Skeletal muscle tissue (tissue), 4 donors: ENCODE data around the gene TCF21. TPM values are rescaled to one million over a fixed set of nuclear protein-coding genes. Genes with fewer than 3 reads are reported as not detected.

Experiments used
- H3K27ac ChIP-seq: one replicate; pipeline ENCODE4 v1.7.0; 2013; ENCODE audit warnings: mild to moderate bottlenecking, low read depth, low read length, inconsistent platforms
- H3K27me3 ChIP-seq, 3 donors: one replicate each; pipeline ENCODE4 v1.7.0; 2013; ENCODE audit warnings: low read length in 3 of 3; ENCODE audit not compliant: control insufficient read depth in 3 of 3, insufficient read depth in 3 of 3
- H3K36me3 ChIP-seq, 3 donors: one replicate each; pipeline ENCODE4 v1.7.0; 2013; ENCODE audit warnings: low read length in 3 of 3; ENCODE audit not compliant: control insufficient read depth in 3 of 3, insufficient read depth in 3 of 3
- H3K4me1 ChIP-seq, 3 donors: one replicate each; pipeline ENCODE4 v1.7.0; 2013; ENCODE audit warnings: low read length in 3 of 3, mild to moderate bottlenecking in 3 of 3; ENCODE audit not compliant: control insufficient read depth in 3 of 3, insufficient read depth in 3 of 3
- H3K4me3 ChIP-seq, 3 donors: one replicate each; pipeline ENCODE4 v1.7.0; 2013; ENCODE audit warnings: low read length in 3 of 3
- H3K9ac ChIP-seq, 3 donors: one replicate each; pipeline ENCODE4 v1.7.0; 2013; ENCODE audit warnings: low read length in 3 of 3, mild to moderate bottlenecking in 3 of 3, moderate library complexity in 2 of 3, low read depth in 1 of 3
- H3K9me3 ChIP-seq, 3 donors: one replicate each; pipeline ENCODE4 v1.7.0; 2013; ENCODE audit warnings: low read length in 3 of 3; ENCODE audit not compliant: control insufficient read depth in 3 of 3
- total RNA-seq: library from RNA; depleted of rRNA; stranded (reverse); fragments of >200 nt; gene quantifications from one replicate; pipeline ENCODE4 v1.2.3, GENCODE V29; 2014
- donor health status: Osteomylitis.

TCF21 gene
- total RNA-seq, 1 donor from 2014 or later = not detected

DNA sequence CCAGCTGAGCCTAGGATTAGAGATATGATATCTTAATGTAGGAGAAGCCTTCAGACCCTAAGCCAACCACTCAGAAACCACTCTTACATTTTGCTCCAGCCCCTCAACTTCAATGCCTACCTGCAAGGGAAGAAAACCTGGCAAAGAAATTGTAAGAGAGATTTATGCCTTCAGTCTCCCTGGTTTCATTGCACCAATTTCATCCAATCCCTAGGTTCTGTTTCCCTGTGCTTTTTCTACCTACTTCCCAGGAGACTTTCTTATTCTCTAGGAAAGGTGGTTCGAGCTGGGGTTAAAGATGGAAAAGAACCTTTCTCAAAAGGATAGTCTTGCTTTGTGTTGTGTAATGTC lies 1.1 kb upstream of the TCF21 start:
- Histone ChIP-seq H3K4me3 (no peak overlapping the region), H3K9ac (no peak overlapping the region), H3K9me3 (no peaks in the 10 kb centered on the region), H3K36me3 (no peaks in the 10 kb centered on the region), H3K27ac (no peak overlapping the region), H3K4me1 (peaks cover 4 to 15% (median 10%) of the 10 kb centered on the region in 3 donors), H3K27me3 (peaks cover 29 to 45% (median 41%) of the 10 kb centered on the region in 3 donors)

DNA sequence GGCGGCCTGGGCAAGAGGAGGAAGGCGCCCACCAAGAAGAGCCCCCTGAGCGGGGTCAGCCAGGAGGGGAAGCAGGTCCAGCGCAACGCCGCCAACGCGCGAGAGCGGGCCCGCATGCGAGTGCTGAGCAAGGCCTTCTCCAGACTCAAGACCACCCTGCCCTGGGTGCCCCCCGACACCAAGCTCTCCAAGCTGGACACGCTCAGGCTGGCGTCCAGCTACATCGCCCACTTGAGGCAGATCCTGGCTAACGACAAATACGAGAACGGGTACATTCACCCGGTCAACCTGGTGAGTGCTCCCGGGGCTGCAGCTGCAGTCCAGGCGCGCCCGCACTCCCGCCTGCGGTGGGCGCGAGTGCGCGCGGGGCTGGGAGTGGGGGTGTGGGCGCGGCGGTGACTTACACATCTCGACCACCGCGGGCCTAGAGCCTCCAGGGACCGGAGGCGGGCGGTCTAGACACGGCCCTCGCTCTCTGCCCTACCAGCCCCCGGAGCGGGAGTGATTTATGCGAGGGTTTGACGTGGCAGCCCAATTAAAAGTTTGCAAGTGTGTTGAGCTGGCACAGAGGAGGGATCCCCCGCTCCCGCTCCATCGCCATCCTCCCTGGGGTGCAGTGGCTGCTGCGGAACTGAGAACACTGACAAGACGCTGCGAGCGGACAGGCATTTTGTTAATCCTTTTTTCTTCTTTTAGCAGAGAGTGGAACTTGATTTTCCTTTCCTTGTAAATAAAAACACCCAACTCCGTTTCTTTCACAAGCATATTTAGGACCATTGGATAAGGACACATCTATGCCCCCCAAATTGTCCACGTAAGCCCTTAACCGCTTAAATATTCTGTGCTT lies 867 bp downstream of the TCF21 start:
- Histone ChIP-seq H3K27me3 (peaks cover 48 to 62% (median 59%) of the 10 kb centered on the region in 3 donors), H3K36me3 (no peaks in the 10 kb centered on the region), H3K9me3 (no peaks in the 10 kb centered on the region), H3K27ac (no peak overlapping the region), H3K4me3 (peak overlapping the region; percentile 23 to 68 (median 50)), H3K4me1 (peaks cover 4 to 15% (median 10%) of the 10 kb centered on the region in 3 donors), H3K9ac (no peak overlapping the region)

DNA sequence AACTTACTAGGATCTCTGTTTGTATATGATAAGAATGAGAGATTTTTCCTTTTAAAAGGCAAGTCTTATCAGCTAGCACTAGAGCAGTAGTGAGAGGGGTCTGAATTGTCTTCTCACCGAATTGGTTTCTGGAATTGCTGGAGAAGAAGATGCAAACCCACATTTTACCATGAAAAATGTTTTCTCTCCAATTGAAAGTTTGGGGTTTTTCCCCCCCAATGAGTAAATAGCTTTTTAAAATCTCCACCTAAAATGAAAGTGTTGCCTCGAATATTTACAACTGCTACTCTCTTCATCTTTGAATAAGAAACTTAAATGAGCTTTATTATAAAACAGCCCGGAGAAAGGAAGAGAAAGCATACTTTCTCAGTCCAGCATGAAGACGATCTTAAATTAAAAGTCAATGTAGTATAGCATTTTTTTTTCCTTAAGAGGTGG lies 1.8 kb downstream of the TCF21 start:
- peak overlapping the region; percentile 68 to 79 (median 73) for H3K4me3 ChIP-seq
- no peaks in the 10 kb centered on the region for H3K36me3 ChIP-seq
- H3K4me1 ChIP-seq = peaks cover 8 to 15% (median 12%) of the 10 kb centered on the region in 3 donors
- H3K27ac ChIP-seq = no peak overlapping the region
- no peaks in the 10 kb centered on the region for H3K9me3 ChIP-seq
- peaks cover 58 to 64% (median 62%) of the 10 kb centered on the region in 3 donors for H3K27me3 ChIP-seq
- H3K9ac ChIP-seq = peak overlapping the region in 1 of 3 donors; percentile 65

DNA sequence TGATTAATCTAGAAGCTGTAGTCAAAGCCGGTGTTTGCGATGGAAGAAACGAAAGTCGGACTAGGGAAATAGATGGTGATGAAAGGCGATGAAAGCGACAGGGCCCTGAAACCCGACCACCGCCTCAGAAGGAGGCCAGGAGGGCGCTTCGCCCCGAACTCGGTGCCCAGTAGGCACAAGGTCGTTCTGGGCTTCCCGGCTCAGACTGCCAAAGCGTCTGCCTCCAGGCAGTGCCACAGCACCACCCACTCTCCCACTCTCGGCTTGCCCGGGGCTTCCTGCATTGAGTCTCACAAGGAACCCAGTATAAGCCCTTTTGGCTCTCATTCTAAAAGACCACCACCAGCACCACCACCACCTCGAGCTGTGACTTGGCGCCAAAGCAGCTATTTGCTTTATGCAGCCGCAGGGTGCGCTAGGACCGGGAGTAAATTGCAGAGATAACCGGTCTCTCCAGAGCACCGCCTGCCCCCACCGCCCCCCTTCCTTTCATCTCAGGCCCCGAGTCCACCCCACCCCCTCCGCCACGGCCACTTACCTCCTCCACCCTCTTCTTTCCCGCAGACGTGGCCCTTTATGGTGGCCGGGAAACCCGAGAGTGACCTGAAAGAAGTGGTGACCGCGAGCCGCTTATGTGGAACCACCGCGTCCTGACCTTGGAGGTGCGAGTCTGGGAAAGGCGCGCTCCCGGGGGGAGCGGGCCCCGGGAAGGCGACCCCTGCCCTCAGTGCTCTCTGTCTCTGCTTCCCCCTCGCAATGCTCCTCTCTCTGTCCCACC lies 2.4 kb downstream of the TCF21 start:
- Histone ChIP-seq H3K4me1 (peaks cover 11 to 19% (median 15%) of the 10 kb centered on the region in 3 donors), H3K4me3 (peak overlapping the region; percentile 68 to 79 (median 73)), H3K27ac (no peak overlapping the region), H3K9ac (peak overlapping the region; percentile 46 to 65 (median 51)), H3K27me3 (peaks cover 64 to 70% (median 68%) of the 10 kb centered on the region in 3 donors), H3K36me3 (no peaks in the 10 kb centered on the region), H3K9me3 (no peaks in the 10 kb centered on the region)

DNA sequence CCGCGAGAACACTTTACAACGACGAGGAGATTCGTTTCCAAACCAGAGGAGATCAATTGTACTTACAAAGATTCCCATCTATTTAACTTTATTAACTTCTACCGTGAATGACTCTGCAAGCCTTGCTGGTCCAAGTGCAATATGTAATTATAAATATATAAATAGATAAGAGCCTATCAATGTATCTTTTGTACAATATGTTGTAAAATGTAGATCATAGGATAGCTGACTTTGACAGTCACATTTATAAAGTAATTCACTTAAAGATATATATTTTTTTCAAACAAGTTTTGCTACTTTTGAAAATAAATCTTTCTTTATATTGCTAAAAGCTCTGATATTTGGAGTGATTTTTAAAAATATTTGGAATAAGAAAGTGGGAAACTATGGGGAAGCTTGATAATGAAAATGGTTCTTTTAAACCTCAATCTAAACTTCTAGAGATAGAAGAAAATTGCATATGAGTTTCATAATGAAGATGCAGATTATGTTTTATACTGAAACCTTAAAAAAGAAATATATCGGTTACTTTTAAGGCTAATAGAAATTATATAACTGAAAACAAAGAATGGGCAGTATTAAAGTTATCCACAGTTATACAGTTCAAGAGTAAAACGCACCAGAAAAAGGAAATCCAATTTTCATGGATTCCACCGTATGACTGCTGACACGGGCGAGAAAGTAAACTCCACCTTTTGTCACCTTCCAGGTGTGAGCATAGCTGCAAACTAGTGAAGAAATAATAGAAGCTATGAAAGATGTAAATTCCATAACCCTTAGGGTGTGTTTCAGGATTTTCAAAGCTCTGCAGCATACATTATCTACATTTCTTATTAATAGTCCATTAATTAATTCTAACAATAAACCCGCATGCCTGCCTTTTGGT lies 3.3 kb downstream of the TCF21 start:
- Histone ChIP-seq H3K27ac (no peak overlapping the region), H3K9me3 (no peaks in the 10 kb centered on the region), H3K27me3 (peaks cover 65 to 76% (median 73%) of the 10 kb centered on the region in 3 donors), H3K4me1 (peaks cover 11 to 19% (median 15%) of the 10 kb centered on the region in 3 donors), H3K9ac (no peak overlapping the region), H3K36me3 (no peaks in the 10 kb centered on the region), H3K4me3 (peak overlapping the region; percentile 68 to 79 (median 73))

DNA sequence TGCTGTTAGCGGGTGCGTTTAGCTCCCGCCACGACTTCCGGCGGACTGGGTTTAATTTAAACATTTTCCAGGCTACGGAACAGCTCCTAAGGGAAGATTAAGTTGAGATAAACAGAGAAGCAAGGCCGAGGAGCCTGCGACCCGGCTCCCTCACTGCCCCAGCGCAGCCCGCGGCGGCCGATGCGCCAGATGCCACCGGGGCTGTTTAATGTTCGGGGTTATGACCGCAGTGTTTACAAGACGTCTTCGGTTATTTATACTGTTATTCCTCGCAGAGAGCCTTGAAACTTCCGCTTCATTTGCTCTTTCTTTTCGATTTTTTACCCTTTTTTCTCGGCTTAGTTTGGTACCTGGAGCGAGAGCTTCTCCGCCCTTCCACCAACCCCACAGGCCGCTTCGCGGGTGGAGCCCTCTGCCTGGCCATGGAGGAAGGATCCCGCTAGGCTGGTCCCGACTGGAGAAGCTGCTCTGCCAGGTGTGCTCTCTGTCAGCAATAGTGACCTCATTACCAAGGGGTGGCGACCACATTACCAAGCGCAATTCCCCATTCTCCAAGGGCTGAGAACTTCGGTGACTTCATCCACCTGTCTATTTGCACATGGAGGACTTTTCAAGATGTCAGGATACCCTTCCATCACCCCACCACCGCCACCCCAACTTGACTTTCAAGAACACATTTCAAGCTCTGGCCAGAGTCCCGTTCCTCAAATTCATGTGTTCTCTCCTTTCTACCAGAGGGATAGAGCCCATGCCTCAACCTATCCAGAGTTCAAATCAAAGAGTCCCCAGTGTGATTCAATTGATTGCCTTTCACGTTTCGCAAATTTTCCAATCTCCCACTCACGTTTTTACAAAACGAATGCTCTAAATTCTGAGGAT lies 4.1 kb downstream of the TCF21 start:
- peaks cover 65 to 76% (median 75%) of the 10 kb centered on the region in 3 donors for H3K27me3 ChIP-seq
- no peak overlapping the region for H3K4me3 ChIP-seq

DNA sequence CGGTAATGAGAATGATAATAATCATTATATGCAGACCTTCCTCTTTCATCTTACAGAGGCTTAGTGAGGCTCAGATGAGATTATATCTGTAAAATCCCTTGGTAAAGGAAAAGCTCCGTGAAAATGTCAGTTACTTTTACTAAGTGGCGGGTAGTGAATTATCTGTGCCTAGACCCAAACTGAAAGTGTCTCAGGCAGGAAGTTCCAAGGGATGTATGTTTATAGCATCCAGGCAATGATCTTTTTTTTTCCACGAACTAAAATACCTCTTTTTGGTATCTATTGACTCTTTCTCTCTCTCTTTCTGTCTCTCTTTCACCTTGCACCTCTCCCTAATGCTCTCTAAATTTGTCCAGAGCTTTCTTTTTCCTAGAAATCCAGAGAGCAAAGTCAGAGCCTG lies 5.0 kb downstream of the TCF21 start:
- Histone ChIP-seq H3K9ac (no peak overlapping the region), H3K27ac (no peak overlapping the region)

More for the DNA sequence above, 4.1 kb downstream of the TCF21 start:
- Histone ChIP-seq H3K4me1 (peaks cover 11 to 19% (median 15%) of the 10 kb centered on the region in 3 donors), H3K9ac (no peak overlapping the region), H3K27ac (no peak overlapping the region), H3K9me3 (no peaks in the 10 kb centered on the region), H3K36me3 (no peaks in the 10 kb centered on the region)

DNA sequence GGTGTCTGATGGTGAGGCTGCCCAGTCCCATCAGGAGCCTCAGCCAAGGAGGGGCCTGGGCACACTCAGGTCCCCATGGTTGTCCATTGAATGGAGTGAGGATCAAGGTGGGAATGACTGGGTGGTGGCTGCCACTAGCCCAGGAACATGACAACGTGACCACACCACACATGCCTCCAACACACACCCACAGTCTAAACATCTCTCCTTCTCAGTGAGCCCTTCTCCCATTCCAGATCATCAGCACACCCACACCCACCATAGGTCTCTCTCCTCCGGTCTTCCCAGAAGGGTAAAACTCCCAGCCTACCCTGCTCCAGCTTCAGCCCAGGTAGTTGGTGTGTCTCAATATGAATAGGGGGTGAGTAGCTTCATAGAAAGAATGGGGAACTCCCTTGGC lies 5.5 kb downstream of the TCF21 start:
- H3K9me3 ChIP-seq = no peaks in the 10 kb centered on the region
- no peak overlapping the region for H3K4me3 ChIP-seq
- no peak overlapping the region for H3K9ac ChIP-seq
- H3K27me3 ChIP-seq = peaks cover 60 to 72% (median 68%) of the 10 kb centered on the region in 3 donors
- peaks cover 11 to 19% (median 15%) of the 10 kb centered on the region in 3 donors for H3K4me1 ChIP-seq
- no peaks in the 10 kb centered on the region for H3K36me3 ChIP-seq
- H3K27ac ChIP-seq = no peak overlapping the region

More for the DNA sequence above, 5.0 kb downstream of the TCF21 start:
- Histone ChIP-seq H3K4me1 (peaks cover 11 to 19% (median 15%) of the 10 kb centered on the region in 3 donors), H3K27me3 (peaks cover 64 to 76% (median 72%) of the 10 kb centered on the region in 3 donors), H3K9me3 (no peaks in the 10 kb centered on the region), H3K36me3 (no peaks in the 10 kb centered on the region), H3K4me3 (no peak overlapping the region)
